Suprapubic skin (tissue), 4 donors: ENCODE results near the gene VTI1A. TPM values are rescaled to one million over a fixed set of nuclear protein-coding genes. Genes with fewer than 3 reads are reported as not detected.

ENCODE experiments used
- DNase-seq, 2 donors: peaks; one replicate each; pipeline ENCODE4 v3.0.0-alpha.2; 2019; ENCODE audit warnings: low spot score in 2 of 2
- H3K27ac ChIP-seq: fragments of 200-600 bp; sonication (generic); one replicate; pipeline ENCODE4 v1.5.1; 2019
- H3K27me3 ChIP-seq: fragments of 200-600 bp; sonication (generic); one replicate; pipeline ENCODE4 v1.5.1; 2019
- H3K36me3 ChIP-seq: fragments of 200-600 bp; sonication (generic); one replicate; pipeline ENCODE4 v1.5.1; 2019
- H3K4me1 ChIP-seq: fragments of 200-600 bp; sonication (generic); one replicate; pipeline ENCODE4 v1.5.1; 2019
- H3K4me3 ChIP-seq: fragments of 200-600 bp; sonication (generic); one replicate; pipeline ENCODE4 v1.5.1; 2019; ENCODE audit warnings: mild to moderate bottlenecking
- H3K9me3 ChIP-seq: fragments of 200-600 bp; sonication (generic); one replicate; pipeline ENCODE4 v1.5.1; 2019
- CTCF ChIP-seq, 2 donors: fragments of 200-600 bp in 1 of 2; fragments of 450-650 bp in 1 of 2; sonication (generic) in 1 of 2; IDR thresholded peaks; one replicate each; pipeline ENCODE4 v1.5.1; 2016 to 2019; ENCODE audit warnings: antibody characterized with exemption in 2 of 2, mild to moderate bottlenecking in 1 of 2, moderate library complexity in 1 of 2
- EP300 ChIP-seq: sonication (generic); formaldehyde crosslinking; IDR thresholded peaks from one replicate; pipeline ENCODE4 v1.6.1; 2017; ENCODE audit warnings: antibody characterized with exemption
- POLR2A ChIP-seq, 2 donors: fragments of 450-650 bp; IDR thresholded peaks; one replicate each; pipeline ENCODE4 v1.6.1; 2017; ENCODE audit warnings: antibody characterized with exemption in 2 of 2, mild to moderate bottlenecking in 2 of 2, moderate library complexity in 2 of 2
- POLR2AphosphoS5 ChIP-seq, 3 donors: sonication (generic); formaldehyde crosslinking; IDR thresholded peaks; one replicate each; pipeline ENCODE4 v1.6.1; 2017; ENCODE audit warnings: antibody characterized with exemption in 3 of 3
- WGBS: methylation state at CpG from one replicate; pipeline ENCODE4 v1.1.5; 2018; 5-methylcytosine and 5-hydroxymethylcytosine counted together
- total RNA-seq, 4 donors: library from RNA; depleted of rRNA; stranded (reverse); fragments of >200 nt; gene quantifications; one replicate each; pipeline ENCODE4 v1.1.0, GENCODE V29; 2016

The VTI1A gene
- total RNA-seq, 4 donors from 2014 or later, result 43.0 to 81.0 (median 49.2) TPM

- no peak for TF ChIP-seq CTCF (IDR thresholded peaks at IDR 0.05)
- WGBS, result 92% methylated on average over 4 of the region's 4 CpGs
- H3K36me3 ChIP-seq, result peaks cover 13% of the 10 kb centered on the region
- no peaks in the 10 kb centered on the region for H3K9me3 ChIP-seq
- no peaks in the 10 kb centered on the region for H3K4me1 ChIP-seq
- no peaks in the 10 kb centered on the region for H3K27me3 ChIP-seq
- H3K4me3 ChIP-seq, result no peak overlapping the region
- no peak for DNase-seq
- H3K27ac ChIP-seq, result no peak overlapping the region
Measured at GRCh38 chr10:112671743-112672142, 224.7 kb downstream of the VTI1A start.

- Histone ChIP-seq H3K4me3 (no peak overlapping the region), H3K27me3 (no peaks in the 10 kb centered on the region), H3K4me1 (no peaks in the 10 kb centered on the region), H3K27ac (no peak overlapping the region), H3K9me3 (no peaks in the 10 kb centered on the region), H3K36me3 (peaks cover 13% of the 10 kb centered on the region)
- TF ChIP-seq EP300, result no peak
- no peak for TF ChIP-seq POLR2AphosphoS5 (IDR thresholded peaks at IDR 0.05)
- TF ChIP-seq CTCF (IDR thresholded peaks at IDR 0.05), result no peak
- no peak for DNase-seq
- over 99% methylated on average over 5 of the region's 5 CpGs for WGBS
Measured at GRCh38 chr10:112672706-112673105, 225.7 kb downstream of the VTI1A start.

- 96% methylated on average over 10 of the region's 10 CpGs for WGBS
Measured at GRCh38 chr10:112675560-112676083, 228.6 kb downstream of the VTI1A start.

GRCh38 chr10:112677689-112678088 lies 230.7 kb downstream of the VTI1A start:
- Histone ChIP-seq H3K9me3 (no peaks in the 10 kb centered on the region), H3K27me3 (no peaks in the 10 kb centered on the region), H3K27ac (no peak overlapping the region), H3K4me1 (no peaks in the 10 kb centered on the region), H3K4me3 (no peak overlapping the region), H3K36me3 (no peaks in the 10 kb centered on the region)
- TF ChIP-seq POLR2AphosphoS5 (IDR thresholded peaks at IDR 0.05) (no peak), EP300 (no peak), CTCF (IDR thresholded peaks at IDR 0.05) (no peak), POLR2A (IDR thresholded peaks at IDR 0.05) (no peak)
- no peak for DNase-seq
- WGBS, result 88% methylated on average over 5 of the region's 5 CpGs

More at GRCh38 chr10:112675560-112676083, 228.6 kb downstream of the VTI1A start:
- Histone ChIP-seq H3K36me3 (no peaks in the 10 kb centered on the region), H3K9me3 (no peaks in the 10 kb centered on the region), H3K4me1 (no peaks in the 10 kb centered on the region), H3K27me3 (no peaks in the 10 kb centered on the region), H3K4me3 (no peak overlapping the region), H3K27ac (no peak overlapping the region)
- DNase-seq, result no peak
- TF ChIP-seq POLR2A (IDR thresholded peaks at IDR 0.05), result no peak
- no peak for TF ChIP-seq CTCF (IDR thresholded peaks at IDR 0.05)
- no peak for TF ChIP-seq POLR2AphosphoS5 (IDR thresholded peaks at IDR 0.05)

GRCh38 chr10:112678581-112678980 lies 231.6 kb downstream of the VTI1A start:
- Histone ChIP-seq H3K4me3 (no peak overlapping the region), H3K36me3 (no peaks in the 10 kb centered on the region), H3K4me1 (no peaks in the 10 kb centered on the region), H3K9me3 (no peaks in the 10 kb centered on the region), H3K27me3 (no peaks in the 10 kb centered on the region), H3K27ac (no peak overlapping the region)
- DNase-seq, result no peak
- TF ChIP-seq POLR2A (IDR thresholded peaks at IDR 0.05), result no peak
- TF ChIP-seq EP300, result no peak
- TF ChIP-seq POLR2AphosphoS5 (IDR thresholded peaks at IDR 0.05), result no peak
- no peak for TF ChIP-seq CTCF (IDR thresholded peaks at IDR 0.05)
- WGBS, result 84% methylated on average over 7 of the region's 7 CpGs
